H1 (cell line): Measurements from ENCODE around the gene RPUSD1. TPM values are rescaled to one million over a fixed set of nuclear protein-coding genes. Genes with fewer than 3 reads are reported as not detected.

Source experiments
- CTCF ChIA-PET: fragments of 300-600 bp; sonication (Branson Sonifier 250); formaldehyde crosslinking; loops from one replicate; lab custom pipeline; 2021; ENCODE audit not compliant: partially characterized antibody; lab: Charles Lee
- POLR2A ChIA-PET: fragments of 300-600 bp; sonication (Branson Sonifier 250); formaldehyde crosslinking; loops from one replicate; lab custom pipeline; 2021; ENCODE audit warnings: inconsistent platforms; ENCODE audit not compliant: partially characterized antibody; lab: Charles Lee
- DNase-seq, 2 experiments: peaks; one replicate each; pipeline versions ENCODE4 v3.0.0 to v3.0.0-alpha.2; 2010 to 2022; ENCODE audit warnings: low spot score in 2 of 2, low read depth in 1 of 2, mixed read lengths in 1 of 2
- FAIRE-seq: peaks from 2 replicates; lab custom pipeline; 2011; peaks lifted over from hg19 to GRCh38; lab: Jason Lieb, UNC
- H2AFZ ChIP-seq: 2 replicates; pipeline ENCODE4 v1.8.1; 2012; ENCODE audit warnings: low read length, inconsistent platforms
- H2AK5ac ChIP-seq: 2 replicates; pipeline ENCODE4 v1.6.1; 2013; ENCODE audit warnings: low read depth, low read length
- H2BK120ac ChIP-seq: replicated peaks from 2 replicates; pipeline ENCODE3; 2013; ENCODE audit warnings: low read depth, low read length, inconsistent platforms
- H2BK12ac ChIP-seq: 2 replicates; pipeline ENCODE4 v1.6.1; 2013; ENCODE audit warnings: low read depth, low read length
- H2BK15ac ChIP-seq: 2 replicates; pipeline ENCODE4 v1.6.1; 2013; ENCODE audit warnings: low read length
- H2BK20ac ChIP-seq: 2 replicates; pipeline ENCODE4 v1.6.1; 2013; ENCODE audit warnings: low read length
- H2BK5ac ChIP-seq: 2 replicates; pipeline ENCODE4 v1.6.1; 2013; ENCODE audit warnings: low read depth, low read length
- H3K14ac ChIP-seq: 2 replicates; pipeline ENCODE4 v1.6.1; 2013; ENCODE audit warnings: inconsistent platforms; ENCODE audit not compliant: insufficient read length
- H3K18ac ChIP-seq: 2 replicates; pipeline ENCODE4 v1.6.1; 2013; ENCODE audit warnings: low read length; ENCODE audit errors: extremely low read depth
- H3K23ac ChIP-seq: 2 replicates; pipeline ENCODE4 v1.6.1; 2013; ENCODE audit warnings: inconsistent platforms; ENCODE audit not compliant: insufficient read length
- H3K23me2 ChIP-seq: 2 replicates; pipeline ENCODE4 v1.6.1; 2013; ENCODE audit warnings: low read depth, low read length
- H3K27ac ChIP-seq: 2 replicates; pipeline ENCODE4 v1.6.1; 2011; ENCODE audit warnings: low read depth, low read length, inconsistent platforms
- H3K27me3 ChIP-seq, 4 experiments: replicated peaks in 1 of 4; 1 replicate in 1 of 4; 2 replicates in 3 of 4; pipeline versions ENCODE4 v1.6.1 to v1.8.1; 2011 to 2013; ENCODE audit warnings: low read length in 3 of 4, mild to moderate bottlenecking in 3 of 4, inconsistent platforms in 2 of 4, mixed read lengths in 2 of 4, moderate library complexity in 1 of 4; ENCODE audit not compliant: control insufficient read depth in 3 of 4, insufficient read depth in 3 of 4; ENCODE audit errors: extremely low read depth in 1 of 4
- H3K36me3 ChIP-seq, 4 experiments: 2 replicates each; pipeline versions ENCODE4 v1.6.1 to v1.8.1; 2011 to 2013; ENCODE audit warnings: mild to moderate bottlenecking in 4 of 4, low read length in 3 of 4, moderate library complexity in 2 of 4, control low read depth in 1 of 4, inconsistent platforms in 1 of 4; ENCODE audit not compliant: insufficient read depth in 4 of 4, control insufficient read depth in 2 of 4
- H3K4ac ChIP-seq: replicated peaks from 2 replicates; pipeline ENCODE3; 2013; ENCODE audit warnings: low read length, low read depth, mixed read lengths, inconsistent platforms; ENCODE audit not compliant: insufficient read length
- H3K4me1 ChIP-seq, 4 experiments: replicated peaks in 1 of 4; 1 replicate in 1 of 4; 2 replicates in 3 of 4; pipeline versions ENCODE4 v1.6.1 to v1.8.1; 2011 to 2013; ENCODE audit warnings: low read length in 3 of 4, inconsistent platforms in 2 of 4, mixed read lengths in 1 of 4; ENCODE audit not compliant: insufficient read depth in 4 of 4, control insufficient read depth in 3 of 4
- H3K4me2 ChIP-seq, 2 experiments: 2 replicates each; pipeline versions ENCODE4 v1.6.1 to v1.8.1; 2011 to 2013; ENCODE audit warnings: low read depth in 2 of 2, low read length in 2 of 2, control low read depth in 1 of 2, inconsistent platforms in 1 of 2, mild to moderate bottlenecking in 1 of 2; ENCODE audit not compliant: insufficient read depth in 1 of 2
- H3K4me3 ChIP-seq, 4 experiments: fragments of 200-600, 300-600 bp in 1 of 4; sonication (generic), shearing (Covaris generic), sonication (Bioruptor Twin) in 1 of 4; 2 replicates each; pipeline versions ENCODE4 v1.5.1 to v1.8.1; 2011 to 2016; ENCODE audit warnings: low read length in 4 of 4, low read depth in 3 of 4, control low read depth in 2 of 4, inconsistent platforms in 2 of 4, mild to moderate bottlenecking in 2 of 4, mixed read lengths in 1 of 4, moderate library complexity in 1 of 4; ENCODE audit not compliant: insufficient read depth in 2 of 4; ENCODE audit errors: extremely low read depth in 1 of 4
- H3K56ac ChIP-seq: replicated peaks from 2 replicates; pipeline ENCODE3; 2013; ENCODE audit warnings: low read depth, mild to moderate bottlenecking, mixed read lengths, low read length, inconsistent platforms; ENCODE audit not compliant: insufficient read length
- H3K79me1 ChIP-seq: 2 replicates; pipeline ENCODE4 v1.6.1; 2013; ENCODE audit warnings: low read depth, low read length, control low read depth
- H3K79me2 ChIP-seq, 2 experiments: 2 replicates each; pipeline versions ENCODE4 v1.6.1 to v1.8.1; 2012 to 2013; ENCODE audit warnings: low read length in 2 of 2, mild to moderate bottlenecking in 2 of 2, inconsistent platforms in 1 of 2; ENCODE audit not compliant: insufficient read depth in 2 of 2, control insufficient read depth in 1 of 2
- H3K9ac ChIP-seq, 4 experiments: replicated peaks in 1 of 4; 1 replicate in 1 of 4; 2 replicates in 3 of 4; pipeline versions ENCODE4 v1.6.1 to v1.8.1; 2011 to 2013; ENCODE audit warnings: low read depth in 3 of 4, low read length in 3 of 4, control low read depth in 2 of 4, mild to moderate bottlenecking in 2 of 4, moderate library complexity in 2 of 4, inconsistent platforms in 1 of 4; ENCODE audit errors: extremely low read depth in 1 of 4
- H3K9me3 ChIP-seq, 2 experiments: 2 replicates each; pipeline versions ENCODE4 v1.6.1 to v1.8.1; 2012 to 2013; ENCODE audit warnings: mild to moderate bottlenecking in 2 of 2, moderate library complexity in 2 of 2, control low read depth in 1 of 2, inconsistent platforms in 1 of 2, low read depth in 1 of 2, low read length in 1 of 2, mixed read lengths in 1 of 2; ENCODE audit not compliant: insufficient read depth in 2 of 2
- H4K20me1 ChIP-seq, 2 experiments: replicated peaks in 1 of 2; 2 replicates each; pipeline versions ENCODE3 to v1.8.1; 2011 to 2013; ENCODE audit warnings: inconsistent platforms in 2 of 2, low read length in 2 of 2, mild to moderate bottlenecking in 1 of 2; ENCODE audit not compliant: insufficient read depth in 2 of 2, control insufficient read depth in 1 of 2
- H4K5ac ChIP-seq: 2 replicates; pipeline ENCODE4 v1.6.1; 2013; ENCODE audit warnings: low read length, low read depth, mixed read lengths, inconsistent platforms; ENCODE audit not compliant: insufficient read length
- H4K8ac ChIP-seq: 2 replicates; pipeline ENCODE4 v1.8.0; 2013; ENCODE audit warnings: mild to moderate bottlenecking, moderate library complexity, low read length, inconsistent platforms; ENCODE audit not compliant: insufficient read depth; ENCODE audit errors: extremely low read depth
- H4K91ac ChIP-seq: replicated peaks from 2 replicates; pipeline ENCODE3; 2013; ENCODE audit warnings: low read length, mixed read lengths, inconsistent platforms; ENCODE audit not compliant: insufficient read length
- ATF3 ChIP-seq: IDR thresholded peaks from 2 replicates; pipeline ENCODE4 v1.6.1; 2011; ENCODE audit warnings: low read depth, mild to moderate bottlenecking, low read length; ENCODE audit not compliant: insufficient read depth
- CBX8 ChIP-seq: fragments of 300-800, 300-1000 bp; sonication (generic); IDR thresholded peaks from 2 replicates; pipeline ENCODE4 v1.7.1; 2016; ENCODE audit warnings: low read depth, low read length, borderline replicate concordance
- CEBPB ChIP-seq: IDR thresholded peaks from 2 replicates; pipeline ENCODE4 v1.6.1; 2012; ENCODE audit warnings: low read depth, low read length
- CHD2 ChIP-seq: IDR thresholded peaks from 2 replicates; pipeline ENCODE4 v1.6.1; 2012; ENCODE audit warnings: low read length, improper control_type of control experiment
- KDM4A ChIP-seq: IDR thresholded peaks from one replicate; pipeline ENCODE4 v1.7.1; 2012; ENCODE audit warnings: low read depth, mild to moderate bottlenecking, moderate library complexity, low read length, inconsistent platforms; ENCODE audit not compliant: severe bottlenecking
- POLR2AphosphoS5 ChIP-seq: IDR thresholded peaks from 2 replicates; pipeline ENCODE4 v1.6.1; 2011; ENCODE audit warnings: low read depth, low read length
- RBBP5 ChIP-seq: IDR thresholded peaks from 2 replicates; pipeline ENCODE4 v1.7.1; 2012; ENCODE audit warnings: low read depth, mild to moderate bottlenecking, inconsistent platforms, low read length, moderate library complexity, borderline replicate concordance
- RNF2 ChIP-seq: fragments of 200-900, 300-1000 bp; sonication (generic); IDR thresholded peaks from 2 replicates; pipeline ENCODE4 v1.7.1; 2016; ENCODE audit warnings: borderline replicate concordance, low read depth, mild to moderate bottlenecking, antibody characterized with exemption, low read length; ENCODE audit not compliant: poor library complexity, severe bottlenecking; ENCODE audit errors: missing control alignments
- SP2 ChIP-seq: IDR thresholded peaks from 2 replicates; pipeline ENCODE4 v1.6.1; 2012; ENCODE audit warnings: mild to moderate bottlenecking, low read length, inconsistent platforms
- SRF ChIP-seq: IDR thresholded peaks from 2 replicates; pipeline ENCODE4 v1.6.1; 2011; ENCODE audit warnings: mild to moderate bottlenecking, low read depth, low read length, moderate library complexity
- USF2 ChIP-seq: IDR thresholded peaks from 2 replicates; pipeline ENCODE4 v1.6.1; 2011; ENCODE audit warnings: low read length, improper control_type of control experiment
- WGBS, 2 experiments: shearing (Covaris generic) in 1 of 2; methylation state at CpG; one replicate each; pipeline versions ENCODE4 v1.1.6 to v1.1.7; 2013 to 2015; ENCODE audit warnings: low lambda C conversion rate in 2 of 2, mixed read lengths in 2 of 2, inconsistent platforms in 1 of 2, low coverage in 1 of 2, missing lambda C conversion rate in 1 of 2; ENCODE audit not compliant: insufficient replicate concordance in 2 of 2, insufficient coverage in 1 of 2, insufficient read length in 1 of 2; ENCODE audit errors: extremely low coverage in 1 of 2, missing lambda C conversion rate in 1 of 2; 5-methylcytosine and 5-hydroxymethylcytosine counted together
- polyA plus RNA-seq, 7 experiments: library from polyadenylated mRNA; depleted of rRNA in 3 of 7; stranded (reverse) in 5 of 7; unstranded in 2 of 7; fragments of >200 nt in 5 of 7; fragments of 200-250 nt in 2 of 7; gene quantifications; 1 replicate in 5 of 7; 2 replicates in 1 of 7; 4 replicates in 1 of 7; pipeline versions ENCODE4 v1.2.1 to v1.2.3, GENCODE V29; 2011 to 2013; ENCODE audit warnings: missing spikeins in 2 of 7, mixed read lengths in 2 of 7
- total RNA-seq: library from RNA; stranded (reverse); fragmentation: NEBNext Ultra II Directional; extraction: Animal tissue kit (Norgen Biotek cat#: 25700); gene quantifications from 2 replicates; pipeline ENCODE4 v1.2.1, GENCODE V29; 2021

RPUSD1 gene
- total and polyA plus RNA-seq, 2 of the 8 experiments (the other 6 are each of a cell fraction or from before 2014, with no cell fraction given) = 32.2 to 61.8 TPM

DNA sequence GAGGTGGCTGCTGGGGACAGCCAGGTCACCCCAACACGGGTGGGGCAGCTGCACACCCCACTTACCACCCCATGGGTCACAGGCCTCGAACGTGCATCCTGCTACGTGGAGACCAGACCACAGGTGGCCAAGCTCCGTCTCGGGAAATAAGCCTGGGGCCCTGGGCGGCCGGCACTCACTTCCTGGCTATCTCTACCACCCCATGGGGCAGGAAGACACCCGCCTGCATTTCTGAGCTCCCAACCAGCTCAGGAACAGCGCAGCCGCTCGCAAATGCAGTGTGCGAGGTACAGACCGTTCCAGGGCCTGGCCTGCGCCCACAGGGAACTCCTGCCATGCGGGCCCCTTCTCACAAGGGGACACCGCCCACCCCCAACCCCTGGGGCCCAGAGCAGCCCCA, 17.3 kb upstream of the RPUSD1 start:
- no peak overlapping the region for H2AK5ac ChIP-seq
- no peaks in the 10 kb centered on the region for H3K9me3 ChIP-seq
- no peaks in the 10 kb centered on the region for H3K36me3 ChIP-seq
- no peak overlapping the region for H3K23ac ChIP-seq
- H3K56ac ChIP-seq = no peak overlapping the region
- H3K79me1 ChIP-seq = no peaks in the 10 kb centered on the region
- no peak overlapping the region for H3K18ac ChIP-seq
- no peak overlapping the region for H3K4me2 ChIP-seq
- peak overlapping the region; percentile 40; the same call in 1 of the 2 replicates for H4K8ac ChIP-seq
- no peak overlapping the region for H2AFZ ChIP-seq
- 92% methylated on average over 17 of the region's 17 CpGs; no CpG with 5 or more reads in 1 of the 2 experiments for WGBS, 2 experiments
- H2BK20ac ChIP-seq = no peak overlapping the region
- DNase-seq (no peak), FAIRE-seq (no peak)
- H2BK15ac ChIP-seq = no peak overlapping the region
- no peak overlapping the region for H2BK5ac ChIP-seq
- peaks cover 3 to 6% of the 10 kb centered on the region in 2 experiments for H4K20me1 ChIP-seq
- no peak overlapping the region for H2BK12ac ChIP-seq
- H4K91ac ChIP-seq = no peak overlapping the region
- no peak overlapping the region for H3K27ac ChIP-seq
- H3K9ac ChIP-seq = no peak overlapping the region
- no peak overlapping the region for H4K5ac ChIP-seq
- no peak overlapping the region for H2BK120ac ChIP-seq
- H3K27me3 ChIP-seq = peaks cover 1 to 45% (median 30%) of the 10 kb centered on the region in 4 experiments
- CTCF ChIA-PET = interaction anchor here (0.7 to 2.5 kb wide), 5 partner anchors 9 to 625 kb away, joined by 3 to 7 read pairs (median 4); partner anchors contain the start of gene CIAO3
- H3K4me3 ChIP-seq = no peak overlapping the region
- H3K79me2 ChIP-seq = peaks cover 0 to 5% of the 10 kb centered on the region in 2 experiments; a peak in 1 of 4 replicates
- POLR2A ChIA-PET = interaction anchor here (0.7 kb wide), 1 partner anchor 124 kb away, joined by 3 read pairs; no protein-coding TSS in a partner anchor
- no peak overlapping the region for H3K14ac ChIP-seq
- peaks cover 0 to 10% (median 4%) of the 10 kb centered on the region in 4 experiments; a peak in 6 of 7 replicates for H3K4me1 ChIP-seq
- H3K4ac ChIP-seq = no peak overlapping the region
- peaks cover under 1% of the 10 kb centered on the region; the same call in 1 of the 2 replicates for H3K23me2 ChIP-seq
- TF ChIP-seq CHD2 = no peak
- TF ChIP-seq CEBPB = no peak
- TF ChIP-seq SP2 = no peak
- no peak for TF ChIP-seq USF2
- TF ChIP-seq KDM4A = no peak
- no peak for TF ChIP-seq CBX8
- no peak for TF ChIP-seq RBBP5
- no peak for TF ChIP-seq RNF2
- no peak for TF ChIP-seq SRF
- no peak for TF ChIP-seq POLR2AphosphoS5
- no peak for TF ChIP-seq ATF3
